ENCODE measurements around the gene ST7. TPM values are rescaled to one million over a fixed set of nuclear protein-coding genes. Genes with fewer than 3 reads are reported as not detected.

ST7 gene
- total and polyA plus RNA-seq, 2 of the 8 experiments (the other 6 are each of a cell fraction or from before 2014, with no cell fraction given) = 16.3 to 18.0 TPM

DNA sequence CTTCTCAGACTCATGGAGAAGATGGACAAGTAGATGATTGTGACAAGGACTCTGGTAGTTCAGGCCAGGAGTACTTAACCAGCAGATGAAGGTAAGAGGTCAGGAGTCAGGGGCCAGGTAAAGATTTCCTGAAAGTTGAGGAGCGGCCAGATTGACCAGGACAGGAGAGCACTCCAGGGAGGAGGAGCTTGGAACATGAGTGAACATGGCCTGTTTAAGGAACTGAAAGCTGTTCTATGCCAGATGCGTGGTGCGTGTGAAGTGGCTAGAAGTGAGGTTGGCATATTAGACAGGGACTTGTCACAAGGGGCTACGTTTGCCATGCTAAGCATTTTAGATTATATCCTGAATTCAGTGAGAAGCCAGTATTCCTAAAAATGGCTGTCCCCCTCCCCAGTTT is 212.4 kb downstream of the ST7 start:
- no peaks in the 10 kb centered on the region for H3K4me1 ChIP-seq (replicated peaks in 1 of 4; ENCODE audit: control insufficient read depth in 3 of 4, insufficient read depth in 4 of 4, low read length in 3 of 4)
- H2AK5ac ChIP-seq (ENCODE audit: low read depth, low read length) = no peak overlapping the region
- no peak overlapping the region for H3K18ac ChIP-seq (ENCODE audit: extremely low read depth, low read length)
- no peak overlapping the region for H2BK120ac ChIP-seq (replicated peaks; ENCODE audit: low read depth, low read length)
- FAIRE-seq = no peak
- WGBS, 2 experiments (ENCODE audit: extremely low coverage in 1 of 2, insufficient coverage in 1 of 2, insufficient read length in 1 of 2, insufficient replicate concordance in 2 of 2, low coverage in 1 of 2, low lambda C conversion rate in 2 of 2, missing lambda C conversion rate in 1 of 2) = 92% methylated on average over 4 of the region's 4 CpGs; no CpG with 5 or more reads in 1 of the 2 experiments
- no peak overlapping the region for H3K4ac ChIP-seq (replicated peaks; ENCODE audit: insufficient read length, low read depth, low read length)
- H3K4me2 ChIP-seq (ENCODE audit: insufficient read depth in 1 of 2, low read depth in 2 of 2, low read length in 2 of 2) = no peak overlapping the region
- H4K5ac ChIP-seq (ENCODE audit: insufficient read length, low read depth, low read length) = no peak overlapping the region
- no peak overlapping the region for H2BK5ac ChIP-seq (ENCODE audit: low read depth, low read length)
- no peak overlapping the region for H3K9ac ChIP-seq (replicated peaks in 1 of 4; ENCODE audit: extremely low read depth in 1 of 4, low read depth in 3 of 4, low read length in 3 of 4)
- no peak overlapping the region for H3K56ac ChIP-seq (replicated peaks; ENCODE audit: insufficient read length, low read depth, low read length)
- no peaks in the 10 kb centered on the region for H3K36me3 ChIP-seq (ENCODE audit: control insufficient read depth in 2 of 4, insufficient read depth in 4 of 4, low read length in 3 of 4)
- no peaks in the 10 kb centered on the region for H3K9me3 ChIP-seq (ENCODE audit: insufficient read depth in 2 of 2, low read depth in 1 of 2, low read length in 1 of 2)
- ChIA-PET CTCF (ENCODE audit: partially characterized antibody) (interaction anchor here (0.6 to 0.7 kb wide), 2 partner anchors 150 to 175 kb away, joined by 3 read pairs; no protein-coding TSS in a partner anchor), POLR2A (ENCODE audit: partially characterized antibody) (no interaction called here)
- no peaks in the 10 kb centered on the region; the same call in 1 of the 2 replicates for H3K23me2 ChIP-seq (ENCODE audit: low read depth, low read length)
- no peaks in the 10 kb centered on the region for H3K27me3 ChIP-seq (replicated peaks in 1 of 4; ENCODE audit: control insufficient read depth in 3 of 4, extremely low read depth in 1 of 4, insufficient read depth in 3 of 4, low read length in 3 of 4)
- no peak overlapping the region for H4K8ac ChIP-seq (ENCODE audit: extremely low read depth, insufficient read depth, low read length)
- no peak overlapping the region for H3K27ac ChIP-seq (ENCODE audit: low read depth, low read length)
- no peak overlapping the region for H2AFZ ChIP-seq (ENCODE audit: low read length)
- H4K20me1 ChIP-seq (replicated peaks in 1 of 2; ENCODE audit: control insufficient read depth in 1 of 2, insufficient read depth in 2 of 2, low read length in 2 of 2) = no peaks in the 10 kb centered on the region
- no peaks in the 10 kb centered on the region for H3K79me1 ChIP-seq (ENCODE audit: low read depth, low read length)
- H3K14ac ChIP-seq (ENCODE audit: insufficient read length) = no peak overlapping the region
- no peak overlapping the region for H2BK20ac ChIP-seq (ENCODE audit: low read length)
- TF ChIP-seq CREB1 (IDR thresholded peaks at IDR 0.05) = no peak
- TF ChIP-seq GABPA (IDR thresholded peaks at IDR 0.05; ENCODE audit: borderline replicate concordance, insufficient read depth, low read length) = no peak
- no peak for TF ChIP-seq ZNF274 (IDR thresholded peaks at IDR 0.05; ENCODE audit: borderline replicate concordance, extremely low read depth, low read length)
- TF ChIP-seq ATF2 (IDR thresholded peaks at IDR 0.05; ENCODE audit: low read length) = no peak
- no peak for TF ChIP-seq CEBPB (IDR thresholded peaks at IDR 0.05; ENCODE audit: low read depth, low read length)
- no peak for TF ChIP-seq RBBP5 (IDR thresholded peaks at IDR 0.05; ENCODE audit: borderline replicate concordance, low read depth, low read length)
- TF ChIP-seq ASH2L (IDR thresholded peaks at IDR 0.05; ENCODE audit: low read length) = no peak
- TF ChIP-seq FOSL1 (IDR thresholded peaks at IDR 0.05; ENCODE audit: insufficient read depth, low read depth, low read length) = no peak
- no peak for TF ChIP-seq GTF2F1 (IDR thresholded peaks at IDR 0.05; ENCODE audit: borderline replicate concordance, low read depth, low read length)
- TF ChIP-seq TBP (IDR thresholded peaks at IDR 0.05; ENCODE audit: low read depth, low read length) = no peak
- no peak overlapping the region for H4K91ac ChIP-seq (replicated peaks; ENCODE audit: insufficient read length, low read length)
- no peak overlapping the region for H3K4me3 ChIP-seq (ENCODE audit: extremely low read depth in 1 of 4, insufficient read depth in 2 of 4, low read depth in 3 of 4, low read length in 4 of 4)
- no peak overlapping the region for H2BK12ac ChIP-seq (ENCODE audit: low read depth, low read length)
- no peak overlapping the region for H3K23ac ChIP-seq (ENCODE audit: insufficient read length)
- no peak for DNase-seq (ENCODE audit: low read depth in 1 of 2, low spot score in 2 of 2)
- no peak overlapping the region for H2BK15ac ChIP-seq (ENCODE audit: low read length)
- H3K79me2 ChIP-seq (ENCODE audit: control insufficient read depth in 1 of 2, insufficient read depth in 2 of 2, low read length in 2 of 2) = no peaks in the 10 kb centered on the region

All from H1 (cell line).